IPS-18c (cell line): ENCODE results near the gene HES3.
"Not testable (repeated sequence)": the region's sequence is repeated elsewhere in the genome, so short reads cannot be mapped to it uniquely, and the experiment has no call there.

Source experiments
- H3K4me3 ChIP-seq: 2 replicates; pipeline ENCODE4 v1.7.0; 2013; ENCODE audit warnings: low read depth, mild to moderate bottlenecking, low read length, moderate library complexity; ENCODE audit not compliant: insufficient read depth
- H3K9me3 ChIP-seq: one replicate; pipeline ENCODE4 v1.6.1; 2013; ENCODE audit warnings: mild to moderate bottlenecking, low read length, moderate library complexity; ENCODE audit not compliant: control insufficient read depth, insufficient read depth

HES3 gene

GRCh38 chr1:6211731-6212130 lies 32.2 kb upstream of the HES3 start:
- no peaks in the 10 kb centered on the region for H3K9me3 ChIP-seq

GRCh38 chr1:6212193-6212959 lies 31.6 kb upstream of the HES3 start:
- Histone ChIP-seq H3K4me3 (no peak overlapping the region), H3K9me3 (peaks cover under 1% of the 10 kb centered on the region)

More at GRCh38 chr1:6211731-6212130, 32.2 kb upstream of the HES3 start:
- H3K4me3 ChIP-seq = no peak overlapping the region

GRCh38 chr1:6218375-6219164 lies 25.4 kb upstream of the HES3 start:
- H3K4me3 ChIP-seq = no peak overlapping the region
- peaks cover 2% of the 10 kb centered on the region for H3K9me3 ChIP-seq

- H3K9me3 ChIP-seq, H3K4me3 ChIP-seq: not testable (repeated sequence)
These were observed 24.3 kb upstream of the HES3 start for GRCh38 chr1:6219641-6220040.

GRCh38 chr1:6220236-6220635 lies 23.7 kb upstream of the HES3 start:
- Histone ChIP-seq H3K4me3 (no peak overlapping the region), H3K9me3 (peaks cover 2% of the 10 kb centered on the region)

- Histone ChIP-seq H3K4me3 (no peak overlapping the region), H3K9me3 (peaks cover 2% of the 10 kb centered on the region)
These were observed 22.7 kb upstream of the HES3 start for GRCh38 chr1:6221210-6221784.

- Histone ChIP-seq H3K9me3 (no peaks in the 10 kb centered on the region), H3K4me3 (no peak overlapping the region)
These were observed 21.3 kb upstream of the HES3 start for GRCh38 chr1:6222636-6223035.

DNA sequence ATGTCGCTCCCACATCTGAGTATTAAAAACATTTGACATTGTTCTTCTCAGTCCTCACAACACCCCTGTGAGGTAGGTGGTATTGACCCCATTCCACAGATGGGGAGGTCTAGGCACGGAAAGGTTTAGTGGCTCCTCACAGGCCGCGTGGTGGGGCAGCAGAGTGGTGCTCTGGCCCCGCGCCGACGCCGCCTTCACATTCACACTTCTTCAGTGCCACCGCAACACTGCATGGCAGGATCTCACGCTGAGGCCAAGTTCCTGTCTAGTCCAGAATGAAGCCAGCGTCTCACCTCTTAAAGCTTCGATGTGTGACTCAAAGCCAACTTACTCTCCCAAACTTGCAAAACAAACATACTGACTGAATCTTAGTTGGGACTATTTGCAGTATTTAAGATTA lies 20.4 kb upstream of the HES3 start:
- H3K9me3 ChIP-seq = no peaks in the 10 kb centered on the region

DNA sequence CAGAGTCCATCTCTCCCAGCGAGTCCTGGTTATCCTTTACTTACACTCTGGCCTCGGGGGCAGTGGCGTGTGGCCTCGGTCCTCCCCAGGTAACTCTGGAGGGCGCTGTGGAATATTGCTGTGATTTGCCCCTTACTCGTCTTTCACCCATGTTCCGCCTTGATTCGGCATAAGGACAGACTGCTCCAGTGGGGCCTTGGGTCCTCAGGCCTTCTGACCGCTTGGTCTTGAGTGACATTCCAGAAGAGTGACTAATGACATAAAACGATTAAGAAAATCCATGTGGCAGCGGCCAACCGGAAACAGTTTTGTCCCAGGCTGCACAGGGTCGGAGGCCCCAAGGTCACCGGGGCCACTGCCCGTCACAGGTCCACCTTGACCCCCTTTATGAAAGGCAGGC lies 19.3 kb upstream of the HES3 start:
- no peak overlapping the region for H3K4me3 ChIP-seq
- no peaks in the 10 kb centered on the region for H3K9me3 ChIP-seq

More for the DNA sequence above, 20.4 kb upstream of the HES3 start:
- H3K4me3 ChIP-seq = no peak overlapping the region

GRCh38 chr1:6225651-6226050 lies 18.3 kb upstream of the HES3 start:
- Histone ChIP-seq H3K9me3 (no peaks in the 10 kb centered on the region), H3K4me3 (no peak overlapping the region)

DNA sequence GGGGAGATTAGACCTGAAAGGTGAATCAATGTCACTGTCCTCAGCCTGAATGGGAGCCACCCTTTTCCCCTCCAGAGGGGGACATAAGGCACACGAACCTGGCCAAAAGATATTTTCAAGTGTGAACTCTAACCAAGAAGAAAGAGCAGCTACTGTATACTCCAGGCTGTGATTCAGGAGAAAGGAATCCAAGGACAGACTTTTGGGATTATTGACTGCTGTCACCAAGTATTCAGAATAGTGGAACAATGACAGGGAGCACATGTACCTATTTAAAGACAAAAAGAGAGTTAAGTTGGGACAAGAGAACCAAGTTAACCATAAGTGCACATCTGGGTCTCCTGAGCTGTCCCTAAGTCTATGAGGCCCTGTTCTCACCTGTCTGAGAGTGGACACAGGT lies 10.6 kb upstream of the HES3 start:
- peaks cover 3% of the 10 kb centered on the region for H3K9me3 ChIP-seq
- H3K4me3 ChIP-seq = no peak overlapping the region

DNA sequence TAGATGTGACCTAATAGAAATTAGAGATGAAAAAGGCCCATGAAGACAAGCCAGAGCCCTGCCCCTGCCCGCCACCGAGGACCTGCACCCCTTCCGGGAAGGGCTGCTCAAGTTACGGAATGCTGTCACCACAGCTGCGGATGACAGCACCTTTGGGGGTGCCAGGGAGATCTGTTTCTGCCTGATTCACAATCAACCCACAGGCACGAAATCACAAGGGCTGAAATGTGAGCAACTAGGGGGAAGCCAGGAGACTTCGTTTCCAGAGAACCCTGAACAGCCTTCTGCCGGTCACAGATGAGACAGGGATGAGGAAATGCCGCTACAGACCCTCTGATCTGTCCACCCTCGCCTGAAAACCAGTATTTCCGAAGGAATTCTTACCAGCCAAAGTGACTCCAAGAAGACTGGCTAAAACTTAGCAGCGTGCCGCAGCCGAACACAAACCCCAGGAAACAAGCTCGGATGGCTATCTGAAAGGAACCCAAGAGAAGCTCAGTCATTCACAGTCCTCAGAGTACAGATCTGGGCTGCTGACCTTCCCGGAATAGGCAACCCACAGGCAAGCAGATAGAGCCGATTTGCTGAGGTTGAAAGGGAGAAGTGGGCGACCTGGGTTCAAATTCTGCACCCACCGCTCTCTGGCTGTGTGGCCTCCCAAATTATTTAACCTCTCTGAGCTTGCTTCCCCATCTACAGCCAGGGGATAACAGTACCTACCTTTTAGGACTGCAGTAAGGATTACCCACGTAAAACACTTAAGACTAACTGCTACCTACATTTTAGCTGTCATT lies 9.3 kb upstream of the HES3 start:
- H3K4me3 ChIP-seq = peak overlapping the region; percentile 84
- peaks cover 3% of the 10 kb centered on the region for H3K9me3 ChIP-seq

GRCh38 chr1:6235296-6235677 lies 8.7 kb upstream of the HES3 start:
- peak overlapping the region; percentile 84 for H3K4me3 ChIP-seq
- H3K9me3 ChIP-seq = peaks cover 3% of the 10 kb centered on the region

DNA sequence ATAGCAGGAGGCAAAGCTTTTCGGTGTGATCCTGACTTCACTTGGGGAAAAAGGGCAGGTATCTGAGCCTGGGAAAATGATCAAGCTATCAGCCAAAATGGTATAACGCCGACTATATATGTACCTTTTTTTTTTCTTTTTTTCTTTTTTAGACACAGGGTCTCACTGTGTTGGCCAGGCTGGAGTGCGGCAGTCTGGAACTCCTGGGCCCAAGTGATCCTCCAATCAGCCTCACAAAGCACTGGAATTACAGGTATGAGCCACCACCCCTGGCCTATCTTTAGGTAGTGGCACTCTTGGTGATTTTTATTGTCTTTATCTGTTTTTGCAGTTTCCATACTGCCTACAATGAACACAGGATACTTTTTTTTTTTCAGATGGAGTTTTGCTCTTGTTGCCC lies 6.9 kb upstream of the HES3 start:
- H3K4me3 ChIP-seq = no peak overlapping the region
- H3K9me3 ChIP-seq = peaks cover 3% of the 10 kb centered on the region

- Histone ChIP-seq H3K9me3 (peaks cover 3% of the 10 kb centered on the region), H3K4me3 (peak overlapping the region; percentile 40)
These were observed 4.7 kb upstream of the HES3 start for GRCh38 chr1:6239213-6239752.

- Histone ChIP-seq H3K4me3 (peak overlapping the region; percentile 22; the same call in 1 of the 2 replicates), H3K9me3 (no peaks in the 10 kb centered on the region)
These were observed 3.8 kb upstream of the HES3 start for GRCh38 chr1:6239950-6240768.
